Activated gamma-delta T cell treated with Interleukin-2 at 50 U/mL for 16 hours (primary cell): ENCODE data around the gene EFCAB6.

Experiments used
- DNase-seq: peaks from one replicate; pipeline ENCODE4 v3.0.0-alpha.2; 2020

EFCAB6 gene

GRCh38 chr22:43742154-43742950 lies 69.8 kb downstream of the EFCAB6 start:
- no peak for DNase-seq

DNA sequence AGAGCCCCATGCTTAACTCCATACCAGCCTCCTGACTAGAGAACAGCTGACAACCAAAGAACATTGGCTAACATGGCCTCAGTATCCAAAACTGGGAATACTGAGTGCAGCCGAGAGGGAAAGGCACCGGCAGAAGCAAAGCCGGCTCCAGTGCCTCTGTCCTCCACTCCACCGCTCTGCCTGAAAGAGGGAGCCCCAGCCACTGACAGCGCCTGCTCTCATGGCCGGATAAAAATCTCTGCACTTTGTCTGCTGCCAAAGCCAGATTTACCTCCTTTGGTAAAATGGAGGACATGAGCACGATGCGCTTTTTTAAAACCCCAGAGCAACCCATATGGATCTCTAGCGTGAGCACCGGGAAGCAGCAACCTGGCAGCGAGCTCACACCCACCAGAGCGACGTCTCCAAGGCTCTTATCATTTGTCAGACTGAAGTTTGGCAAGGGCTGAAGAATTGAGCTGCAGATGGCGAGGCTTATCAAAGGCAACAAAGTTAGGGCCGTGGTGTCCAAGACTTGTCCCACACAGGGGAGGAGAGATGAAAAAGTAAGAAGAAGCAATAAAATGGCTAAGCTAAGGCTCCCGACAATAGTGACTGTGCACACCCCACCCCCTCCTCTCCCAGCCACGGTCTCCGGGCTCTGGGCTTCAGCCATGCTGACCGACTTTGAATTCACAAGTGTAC lies 71.4 kb downstream of the EFCAB6 start:
- no peak for DNase-seq

GRCh38 chr22:43739851-43740379 lies 72.2 kb downstream of the EFCAB6 start:
- no peak for DNase-seq

- DNase-seq: no peak
Measured at GRCh38 chr22:43737150-43737828, 74.8 kb downstream of the EFCAB6 start.

DNA sequence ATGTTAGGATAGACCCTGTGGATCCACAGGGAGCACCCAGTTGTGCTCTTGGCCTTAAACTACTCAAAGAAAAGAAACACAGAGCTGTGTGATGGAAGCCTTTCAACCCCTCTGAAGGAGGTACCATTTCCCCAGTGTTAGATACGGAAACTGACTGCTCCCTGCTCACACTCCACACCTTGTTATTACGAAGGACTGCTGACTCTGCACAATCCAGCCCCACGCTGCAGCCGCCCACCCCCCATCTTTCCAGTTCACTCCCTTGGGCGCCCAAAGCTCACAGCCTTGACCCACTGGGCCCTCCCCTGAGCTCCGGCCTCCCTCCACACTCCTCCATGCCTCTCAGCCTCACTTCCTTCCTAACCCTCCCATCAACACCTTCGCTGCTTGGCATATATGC lies 75.5 kb downstream of the EFCAB6 start:
- no peak for DNase-seq

DNA sequence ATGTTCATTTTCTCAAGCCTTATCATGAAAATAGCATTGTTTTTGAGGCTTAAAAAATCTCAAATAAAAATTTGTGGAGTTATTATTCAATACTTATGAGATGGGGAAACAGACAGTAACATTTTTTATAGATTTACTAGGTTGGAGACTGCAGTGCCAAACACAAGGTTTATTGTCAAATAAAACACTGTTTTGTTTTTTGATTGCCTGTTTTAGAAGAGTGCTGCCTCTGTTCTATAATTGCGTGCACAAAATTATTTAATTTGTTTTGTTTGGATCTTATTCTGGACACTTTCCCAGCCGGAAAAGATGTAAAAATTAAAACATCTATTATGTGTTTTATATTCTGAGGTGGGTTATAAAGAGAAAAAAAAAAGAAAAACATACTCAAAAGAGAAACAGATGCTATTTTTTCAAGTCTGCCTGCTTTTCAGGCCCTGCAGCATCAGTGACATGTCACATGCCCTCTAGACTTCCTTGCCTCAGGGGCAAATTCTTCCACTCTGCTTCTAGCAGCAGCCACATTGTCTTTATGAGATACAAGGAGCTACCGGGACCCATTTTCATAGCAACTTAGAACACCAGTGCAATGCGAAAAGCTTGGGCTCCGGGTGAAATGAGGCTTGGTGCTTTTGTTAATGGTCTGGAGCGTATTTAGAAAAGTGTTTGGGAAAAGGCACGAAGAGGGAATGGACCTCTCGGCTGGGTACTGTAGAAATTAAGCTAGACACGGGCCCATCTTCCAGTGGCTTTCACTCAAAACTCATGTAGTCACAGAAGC lies 77.5 kb downstream of the EFCAB6 start:
- DNase-seq: no peak

- no peak for DNase-seq
Measured at GRCh38 chr22:43733138-43733537, 79.0 kb downstream of the EFCAB6 start.

DNA sequence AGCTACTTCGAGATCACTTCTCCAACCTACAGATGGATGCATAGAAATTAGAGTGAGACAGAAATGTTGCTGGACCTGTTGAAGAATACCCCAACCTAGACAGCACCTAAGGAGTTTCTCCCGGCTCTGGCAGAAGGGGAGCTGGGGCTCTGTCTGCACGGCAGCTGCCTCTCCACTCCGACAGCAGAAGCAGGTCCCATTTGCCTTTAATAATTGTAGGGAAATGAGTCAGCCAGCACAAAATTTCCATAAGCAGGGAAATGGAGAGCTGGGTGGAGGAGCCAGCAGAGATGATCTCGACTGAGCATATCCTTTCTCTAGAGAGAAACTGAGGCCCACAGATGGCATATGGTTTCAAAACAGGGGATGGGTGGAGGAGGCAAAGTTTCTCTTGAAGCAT lies 80.1 kb downstream of the EFCAB6 start:
- DNase-seq: no peak

DNA sequence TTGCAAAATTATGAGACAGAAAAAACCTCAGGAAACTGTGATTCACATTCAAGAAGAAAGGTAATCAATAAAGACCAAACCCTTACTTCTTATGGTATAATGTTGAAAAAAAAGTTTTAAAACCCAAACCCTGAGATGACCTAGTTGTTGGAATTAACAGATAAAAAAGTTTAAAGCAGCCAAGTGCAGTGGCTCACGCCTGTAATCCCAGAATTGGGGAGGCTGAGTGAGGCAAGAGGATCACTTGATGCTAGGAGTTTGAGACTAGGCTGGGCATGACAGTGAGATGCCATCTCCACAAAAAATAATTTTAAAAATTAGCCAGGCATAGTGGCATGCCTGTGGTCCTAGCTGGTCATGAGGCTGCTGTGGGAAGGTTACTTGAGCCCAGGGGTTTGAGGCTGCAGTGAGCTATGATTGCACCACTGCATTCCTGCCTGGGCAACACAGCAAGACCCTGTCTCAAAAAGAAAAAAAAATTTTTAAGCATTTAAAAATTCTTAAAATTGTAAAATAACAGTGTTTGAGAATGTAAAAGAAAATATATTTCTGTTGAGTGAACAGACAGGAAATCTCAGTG lies 85.1 kb downstream of the EFCAB6 start:
- DNase-seq: no peak

DNA sequence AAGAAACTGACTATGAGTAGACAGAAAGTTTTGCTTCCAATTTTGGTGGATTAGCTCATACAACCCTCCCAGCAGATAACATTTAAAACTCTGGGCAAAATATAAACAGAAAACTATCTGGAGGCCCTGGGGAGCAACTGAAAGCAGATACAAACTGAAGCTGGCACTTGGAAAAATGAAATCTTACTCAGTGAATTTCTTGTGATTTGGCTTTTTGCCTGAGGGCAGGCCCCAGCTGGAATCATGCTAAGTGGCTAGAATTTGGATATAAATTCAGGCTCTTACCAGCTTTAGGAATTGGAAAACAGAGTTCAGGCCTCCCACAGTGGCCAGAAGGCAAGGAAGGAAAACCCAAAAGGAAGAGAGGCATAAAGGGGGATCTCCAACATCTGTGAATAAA lies 85.8 kb downstream of the EFCAB6 start:
- no peak for DNase-seq

DNA sequence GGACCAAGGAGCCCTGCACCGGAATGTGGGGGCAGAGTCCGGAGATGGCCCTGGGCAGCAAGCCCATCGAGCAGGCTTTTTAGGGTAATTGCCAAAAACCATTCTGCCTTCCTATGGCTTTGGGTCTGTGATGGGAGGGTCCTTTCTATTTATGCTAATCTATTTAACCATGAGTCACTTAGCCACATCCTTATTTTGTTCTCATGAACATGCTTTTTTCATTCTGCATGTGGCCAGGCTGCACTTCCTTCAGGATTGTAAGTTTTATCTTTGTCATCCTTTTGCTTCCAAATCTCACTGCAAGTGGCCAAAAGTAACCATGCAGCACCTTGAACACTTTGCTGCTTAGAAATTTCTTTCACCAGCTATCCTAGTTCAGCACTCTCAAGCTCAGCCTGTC lies 88.3 kb downstream of the EFCAB6 start:
- no peak for DNase-seq

DNA sequence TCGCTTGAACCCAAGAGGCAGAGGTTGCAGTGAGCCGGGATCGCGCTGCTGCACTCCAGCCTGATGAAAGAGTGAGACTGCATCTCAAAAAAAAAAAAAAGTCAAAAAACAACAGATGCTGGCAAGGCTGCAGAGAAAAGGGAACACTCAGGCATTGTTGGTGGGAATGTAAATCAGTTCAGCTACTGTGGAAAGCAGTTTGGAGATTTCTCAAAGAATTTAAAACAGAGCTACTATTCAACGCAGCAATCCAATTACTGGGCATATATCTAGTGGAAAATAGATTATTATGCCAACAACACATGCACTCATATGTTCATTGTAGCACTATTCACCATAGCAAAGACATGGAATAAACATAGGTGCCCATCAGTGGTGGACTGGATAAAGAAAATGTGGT lies 89.7 kb downstream of the EFCAB6 start:
- DNase-seq: no peak

DNA sequence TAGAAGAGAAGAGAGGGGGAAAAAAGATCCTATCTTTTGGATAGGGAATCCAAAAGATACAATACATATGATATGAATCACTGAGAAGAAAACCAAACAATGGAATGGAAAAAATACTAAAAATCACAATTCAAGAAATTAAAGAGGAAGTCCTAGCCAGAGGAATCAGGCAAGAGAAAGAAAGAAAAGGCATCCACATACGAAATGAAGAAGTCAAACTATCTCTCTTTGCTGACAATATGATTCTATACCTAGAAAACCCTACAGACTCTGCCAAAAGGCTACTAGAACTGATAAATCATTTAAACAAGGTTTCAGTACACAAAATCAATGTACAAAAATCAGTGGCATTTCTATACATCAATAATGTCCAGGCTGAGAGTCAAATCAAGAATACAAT lies 91.4 kb downstream of the EFCAB6 start:
- no peak for DNase-seq

DNA sequence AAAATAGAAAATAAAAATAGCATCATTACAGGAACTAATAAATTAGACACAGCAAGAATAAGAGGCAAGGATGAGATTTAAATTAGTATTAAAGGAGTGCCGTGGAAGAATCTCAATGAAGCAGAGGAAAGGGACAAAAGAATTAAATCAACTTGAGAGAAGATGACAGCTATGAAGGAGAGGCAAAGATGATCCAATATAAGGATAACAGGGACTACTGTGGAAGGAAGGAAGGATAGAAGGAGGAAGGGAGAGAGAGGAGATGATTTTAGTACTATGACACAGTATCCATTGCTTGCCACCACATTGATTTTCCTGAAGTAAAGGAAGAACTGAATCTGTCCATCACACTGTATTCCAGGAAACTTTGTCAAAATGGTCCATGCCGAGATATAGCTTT lies 98.0 kb downstream of the EFCAB6 start:
- no peak for DNase-seq

DNA sequence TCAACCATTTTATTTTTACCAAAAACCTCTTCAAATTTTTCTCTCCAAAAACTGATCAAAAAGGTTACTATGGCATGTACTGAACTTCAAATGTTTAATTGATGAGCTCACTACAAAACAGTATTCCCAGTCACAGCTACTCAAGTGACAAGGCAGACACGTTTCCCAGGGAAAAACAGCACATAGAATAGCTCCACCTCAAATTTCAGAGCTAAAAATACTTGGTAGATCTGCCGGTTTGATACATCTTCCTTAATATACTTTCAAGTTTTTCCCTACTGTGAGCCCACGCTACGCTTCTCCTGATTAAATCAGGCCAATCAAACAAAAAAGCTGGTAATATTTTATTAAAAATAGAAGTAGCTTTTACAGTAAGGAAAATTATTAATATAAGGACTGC lies 100.4 kb downstream of the EFCAB6 start:
- no peak for DNase-seq

- DNase-seq: no peak
Measured at GRCh38 chr22:43707648-43708047, 104.5 kb downstream of the EFCAB6 start.

- no peak for DNase-seq
Measured at GRCh38 chr22:43706571-43707328, 105.4 kb downstream of the EFCAB6 start.

DNA sequence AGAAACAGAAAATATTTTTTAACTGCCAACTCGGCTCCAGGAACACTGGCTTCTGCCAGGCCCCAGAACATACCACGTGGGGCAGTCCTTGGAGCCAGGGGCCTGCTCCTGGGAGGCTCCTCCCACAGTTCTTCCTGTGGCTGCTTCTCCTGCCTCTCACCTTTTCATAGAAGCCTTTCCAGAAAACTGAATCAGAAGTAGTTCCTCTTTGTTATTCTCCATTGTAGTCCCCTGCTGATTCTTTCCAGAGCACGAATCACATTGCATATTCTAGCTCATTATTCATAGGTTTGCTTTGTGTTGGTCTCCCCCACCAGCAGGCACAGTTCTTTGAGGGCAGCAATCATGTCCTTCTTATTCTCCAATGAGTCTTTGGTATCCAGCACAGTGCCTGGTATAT lies 106.0 kb downstream of the EFCAB6 start:
- no peak for DNase-seq

DNA sequence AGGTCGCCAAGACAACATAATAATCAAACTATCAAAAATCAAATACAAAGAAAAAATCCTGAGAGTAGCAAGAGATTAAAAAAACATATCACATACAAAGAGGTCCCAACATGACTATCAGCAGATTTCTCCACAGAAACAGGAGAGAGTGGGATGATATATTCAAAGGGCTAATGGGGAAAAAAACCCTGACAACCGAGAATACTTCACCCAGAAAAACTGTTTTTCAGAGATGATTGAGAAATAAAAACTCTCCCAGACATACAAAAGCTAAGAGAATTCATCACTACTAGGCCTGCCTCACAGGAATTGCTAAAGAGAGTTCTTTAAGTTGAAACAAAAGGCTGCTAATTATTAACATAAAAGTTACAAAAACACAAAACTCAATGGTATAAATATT lies 108.1 kb downstream of the EFCAB6 start:
- DNase-seq: no peak

DNA sequence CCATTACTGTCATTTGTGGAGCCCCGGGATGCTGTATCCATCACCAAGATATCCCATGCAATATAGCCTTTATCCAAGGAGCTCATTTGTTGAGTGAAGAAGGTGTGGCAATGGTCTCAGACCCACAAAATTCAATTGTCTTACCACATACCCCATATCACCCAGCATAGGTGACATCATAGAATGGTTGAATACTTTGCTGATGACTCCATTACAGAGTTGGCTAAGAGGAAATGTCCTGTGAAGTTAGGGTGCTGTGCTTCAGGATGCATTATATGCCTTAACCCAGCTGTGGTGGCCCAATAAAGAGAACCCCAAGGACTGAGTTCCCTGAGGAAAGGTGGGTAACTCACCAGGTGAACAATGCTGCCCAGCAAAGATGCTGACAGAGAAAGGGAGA lies 113.7 kb downstream of the EFCAB6 start:
- no peak for DNase-seq

GRCh38 chr22:43697894-43698293 lies 114.2 kb downstream of the EFCAB6 start:
- no peak for DNase-seq

- DNase-seq: no peak
Measured at GRCh38 chr22:43693249-43693648, 118.9 kb downstream of the EFCAB6 start.
